ENCODE data around the gene HSPG2.

GRCh38 chr1:21822349-21822748, 114.8 kb downstream of the HSPG2 start:
- TF ChIP-seq, protein P1, sequence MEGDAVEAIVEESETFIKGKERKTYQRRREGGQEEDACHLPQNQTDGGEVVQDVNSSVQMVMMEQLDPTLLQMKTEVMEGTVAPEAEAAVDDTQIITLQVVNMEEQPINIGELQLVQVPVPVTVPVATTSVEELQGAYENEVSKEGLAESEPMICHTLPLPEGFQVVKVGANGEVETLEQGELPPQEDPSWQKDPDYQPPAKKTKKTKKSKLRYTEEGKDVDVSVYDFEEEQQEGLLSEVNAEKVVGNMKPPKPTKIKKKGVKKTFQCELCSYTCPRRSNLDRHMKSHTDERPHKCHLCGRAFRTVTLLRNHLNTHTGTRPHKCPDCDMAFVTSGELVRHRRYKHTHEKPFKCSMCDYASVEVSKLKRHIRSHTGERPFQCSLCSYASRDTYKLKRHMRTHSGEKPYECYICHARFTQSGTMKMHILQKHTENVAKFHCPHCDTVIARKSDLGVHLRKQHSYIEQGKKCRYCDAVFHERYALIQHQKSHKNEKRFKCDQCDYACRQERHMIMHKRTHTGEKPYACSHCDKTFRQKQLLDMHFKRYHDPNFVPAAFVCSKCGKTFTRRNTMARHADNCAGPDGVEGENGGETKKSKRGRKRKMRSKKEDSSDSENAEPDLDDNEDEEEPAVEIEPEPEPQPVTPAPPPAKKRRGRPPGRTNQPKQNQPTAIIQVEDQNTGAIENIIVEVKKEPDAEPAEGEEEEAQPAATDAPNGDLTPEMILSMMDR (IDR thresholded peaks at IDR 0.05; ENCODE audit: low read length): no peak
- TF ChIP-seq EZH2 (IDR thresholded peaks at IDR 0.05; ENCODE audit: borderline replicate concordance, low read length): no peak

All from OCI-LY1 (cell line).